GM23338 (cell line): ENCODE results near the gene NOA1. TPM values are rescaled to one million over a fixed set of nuclear protein-coding genes. Genes with fewer than 3 reads are reported as not detected.

ENCODE experiments used
- ATAC-seq: fragments of 200-7000 bp; cut with Tn5 transposase; 3 replicates; pipeline ENCODE4 v1.9.1; 2020
- DNase-seq: peaks from one replicate; pipeline ENCODE4 v3.0.0-alpha.2; 2015; ENCODE audit warnings: low spot score
- H2AFZ ChIP-seq: fragments of 200-600 bp; sonication (generic); 2 replicates; pipeline ENCODE4 v1.8.0; 2016; ENCODE audit warnings: antibody characterized with exemption, mild to moderate bottlenecking, moderate library complexity
- H3F3A ChIP-seq: fragments of 200-600 bp; sonication (generic); replicated peaks from 2 replicates; pipeline ENCODE4 v1.8.0; 2017; ENCODE audit warnings: antibody characterized with exemption, mixed run types, low read depth
- H3K27ac ChIP-seq: fragments of 200-600 bp; sonication (generic); 2 replicates; pipeline ENCODE4 v1.6.1; 2016; ENCODE audit warnings: low read depth
- H3K27me3 ChIP-seq: fragments of 200-600 bp; sonication (generic); 2 replicates; pipeline ENCODE4 v1.8.0; 2016; ENCODE audit warnings: mild to moderate bottlenecking, mixed run types, moderate library complexity; ENCODE audit not compliant: insufficient read depth
- H3K36me3 ChIP-seq: fragments of 200-600 bp; sonication (generic); 2 replicates; pipeline ENCODE4 v1.8.0; 2016; ENCODE audit warnings: mild to moderate bottlenecking; ENCODE audit not compliant: insufficient read depth
- H3K4me1 ChIP-seq: fragments of 200-600 bp; sonication (generic); 2 replicates; pipeline ENCODE4 v1.8.0; 2016; ENCODE audit warnings: mild to moderate bottlenecking, moderate library complexity; ENCODE audit not compliant: insufficient read depth
- H3K4me2 ChIP-seq: fragments of 200-600 bp; sonication (generic); 2 replicates; pipeline ENCODE4 v1.7.1; 2017; ENCODE audit warnings: mixed run types
- H3K4me3 ChIP-seq: fragments of 200-600 bp; sonication (generic); 2 replicates; pipeline ENCODE4 v1.6.1; 2016; ENCODE audit warnings: mixed run types
- H3K79me2 ChIP-seq: fragments of 200-600 bp; sonication (generic); replicated peaks from 2 replicates; pipeline ENCODE4 v1.8.0; 2017; ENCODE audit warnings: mild to moderate bottlenecking; ENCODE audit not compliant: insufficient read depth
- H3K9me2 ChIP-seq: fragments of 200-600 bp; sonication (generic); 2 replicates; pipeline ENCODE4 v1.8.0; 2017; ENCODE audit not compliant: insufficient read depth
- H4K20me1 ChIP-seq: fragments of 200-600 bp; sonication (generic); replicated peaks from 2 replicates; pipeline ENCODE4 v1.8.0; 2017; ENCODE audit warnings: mild to moderate bottlenecking; ENCODE audit not compliant: insufficient read depth
- H3K27ac Mint-ChIP-seq: 2 replicates; pipeline ENCODE4 v1.8.0; 2020; ENCODE audit warnings: inconsistent platforms, mild to moderate bottlenecking, moderate library complexity, mixed read lengths
- H3K27me3 Mint-ChIP-seq: 3 replicates; pipeline ENCODE4 v1.8.0; 2022; ENCODE audit warnings: low read depth, mild to moderate bottlenecking, moderate library complexity, mixed read lengths, inconsistent platforms; ENCODE audit not compliant: insufficient read depth, poor library complexity
- H3K36me3 Mint-ChIP-seq: 3 replicates; pipeline ENCODE4 v1.8.0; 2021; ENCODE audit warnings: low read depth, mild to moderate bottlenecking, inconsistent platforms, moderate library complexity, mixed read lengths
- H3K4me1 Mint-ChIP-seq: 3 replicates; pipeline ENCODE4 v1.8.0; 2020; ENCODE audit warnings: mild to moderate bottlenecking, inconsistent platforms, mixed read lengths
- H3K4me3 Mint-ChIP-seq: 3 replicates; pipeline ENCODE4 v1.8.0; 2021; ENCODE audit warnings: moderate library complexity, mild to moderate bottlenecking, inconsistent platforms, mixed read lengths
- H3K9me3 Mint-ChIP-seq: 3 replicates; pipeline ENCODE4 v1.8.0; 2020; ENCODE audit warnings: moderate library complexity, mild to moderate bottlenecking, inconsistent platforms, mixed read lengths
- CTCF ChIP-seq, 2 experiments: fragments of 200-600 bp in 1 of 2; sonication (generic) in 1 of 2; conservative IDR thresholded peaks; 2 replicates each; pipeline versions ENCODE4 v1.5.1 to v1.6.1; 2016 to 2017; ENCODE audit warnings: antibody characterized with exemption in 2 of 2, low read depth in 2 of 2, mild to moderate bottlenecking in 2 of 2, moderate library complexity in 1 of 2
- ETS1 ChIP-seq: IDR thresholded peaks from 2 replicates; pipeline ENCODE4 v1.6.1; 2016; ENCODE audit warnings: antibody characterized with exemption
- EZH2phosphoT487 ChIP-seq: fragments of 200-600 bp; sonication (generic); IDR thresholded peaks from one replicate; pipeline ENCODE4 v1.8.1; 2018; ENCODE audit warnings: antibody characterized with exemption; ENCODE audit not compliant: unreplicated experiment
- JUNB ChIP-seq: IDR thresholded peaks from one replicate; pipeline ENCODE4 v1.6.1; 2016; ENCODE audit warnings: antibody characterized with exemption; ENCODE audit not compliant: unreplicated experiment
- NANOG ChIP-seq: IDR thresholded peaks from 2 replicates; pipeline ENCODE4 v1.6.1; 2016; ENCODE audit warnings: antibody characterized with exemption, borderline replicate concordance
- POLR2AphosphoS5 ChIP-seq: IDR thresholded peaks from 2 replicates; pipeline ENCODE4 v1.6.1; 2016; ENCODE audit warnings: antibody characterized with exemption, low read depth
- REST ChIP-seq: IDR thresholded peaks from one replicate; pipeline ENCODE4 v1.6.1; 2018; ENCODE audit warnings: antibody characterized with exemption; ENCODE audit not compliant: unreplicated experiment
- STAT1 ChIP-seq: IDR thresholded peaks from one replicate; pipeline ENCODE4 v1.6.1; 2016; ENCODE audit warnings: antibody characterized with exemption; ENCODE audit not compliant: unreplicated experiment
- ZNF331 ChIP-seq: fragments of 250-450 bp; sonication (Bioruptor Pico); IDR thresholded peaks from 2 replicates; pipeline ENCODE4 v1.5.0; 2020; ENCODE audit warnings: low read depth, mild to moderate bottlenecking, moderate library complexity
- polyA plus RNA-seq: library from polyadenylated mRNA; unstranded; fragments of >200 nt; fragmentation: Nextera tagmentation; extraction: Ambion mirVana; gene quantifications from 2 replicates; pipeline ENCODE4 v1.2.1, GENCODE V29; 2016
- total RNA-seq: library from RNA; depleted of rRNA; stranded (reverse); fragments of >200 nt; shearing (Covaris generic); gene quantifications from 2 replicates; pipeline ENCODE4 v1.2.3, GENCODE V29; 2014

NOA1 gene
- total and polyA plus RNA-seq, 2 experiments from 2014 or later, result 15.1 to 50.2 TPM

GRCh38 chr4:56959100-56959499, 18.3 kb downstream of the NOA1 start (continued):
- TF ChIP-seq REST, result no peak
- no peak for TF ChIP-seq EZH2phosphoT487
- no peak for TF ChIP-seq JUNB
- TF ChIP-seq ZNF331 (CRISPR knock-in tag), result no peak

- DNase-seq, result no peak
These were observed 19.3 kb downstream of the NOA1 start for GRCh38 chr4:56958111-56958517.

More at GRCh38 chr4:56958111-56958517, 19.3 kb downstream of the NOA1 start:
- no peaks in the 10 kb centered on the region for H3K79me2 ChIP-seq
- no peaks in the 10 kb centered on the region for H3K27me3 Mint-ChIP-seq
- no peak overlapping the region for H2AFZ ChIP-seq
- H4K20me1 ChIP-seq, result no peaks in the 10 kb centered on the region
- H3K27ac Mint-ChIP-seq, result no peak overlapping the region
- no peaks in the 10 kb centered on the region for H3K27me3 ChIP-seq
- no peak overlapping the region for H3K4me3 ChIP-seq
- no peaks in the 10 kb centered on the region for H3K9me3 Mint-ChIP-seq
- peaks cover 19% of the 10 kb centered on the region for H3K36me3 ChIP-seq
- H3K9me2 ChIP-seq, result no peaks in the 10 kb centered on the region
- no peak overlapping the region for H3K4me2 ChIP-seq
- H3K4me3 Mint-ChIP-seq, result no peak overlapping the region
- H3K4me1 Mint-ChIP-seq, result no peaks in the 10 kb centered on the region
- H3K27ac ChIP-seq, result no peak overlapping the region
- ATAC-seq, result no peak
- H3K4me1 ChIP-seq, result no peaks in the 10 kb centered on the region
- H3F3A ChIP-seq, result no peaks in the 10 kb centered on the region
- TF ChIP-seq NANOG (no peak), ETS1 (no peak), REST (no peak), CTCF (conservative IDR thresholded peaks at IDR 0.05; ENCODE audit: low read depth in 2 of 2) (no peak), STAT1 (no peak), POLR2AphosphoS5 (no peak)
- peaks cover 18% of the 10 kb centered on the region for H3K36me3 Mint-ChIP-seq
